Measurements from ENCODE around the gene CD79B.

DNA sequence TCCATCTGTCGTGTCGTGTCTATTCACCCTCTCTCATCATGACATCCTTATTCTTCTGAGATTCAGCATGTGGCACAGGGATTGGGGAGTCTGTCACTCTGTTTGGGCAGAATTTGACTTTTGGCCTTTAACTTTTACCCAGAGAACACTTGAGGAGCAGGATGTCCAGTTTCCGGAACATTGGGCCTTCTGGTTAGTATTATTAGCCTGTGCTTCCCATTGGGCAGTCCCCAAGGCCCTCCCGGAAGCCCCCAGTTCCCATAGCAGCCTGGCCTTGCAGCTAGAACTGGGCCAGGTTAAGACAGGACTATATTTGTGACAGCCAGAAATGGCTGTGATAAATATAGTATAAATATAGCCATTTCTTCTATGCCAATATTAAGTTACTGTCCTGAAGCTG, 31.0 kb upstream of the CD79B start:
- TF ChIP-seq, protein P1, sequence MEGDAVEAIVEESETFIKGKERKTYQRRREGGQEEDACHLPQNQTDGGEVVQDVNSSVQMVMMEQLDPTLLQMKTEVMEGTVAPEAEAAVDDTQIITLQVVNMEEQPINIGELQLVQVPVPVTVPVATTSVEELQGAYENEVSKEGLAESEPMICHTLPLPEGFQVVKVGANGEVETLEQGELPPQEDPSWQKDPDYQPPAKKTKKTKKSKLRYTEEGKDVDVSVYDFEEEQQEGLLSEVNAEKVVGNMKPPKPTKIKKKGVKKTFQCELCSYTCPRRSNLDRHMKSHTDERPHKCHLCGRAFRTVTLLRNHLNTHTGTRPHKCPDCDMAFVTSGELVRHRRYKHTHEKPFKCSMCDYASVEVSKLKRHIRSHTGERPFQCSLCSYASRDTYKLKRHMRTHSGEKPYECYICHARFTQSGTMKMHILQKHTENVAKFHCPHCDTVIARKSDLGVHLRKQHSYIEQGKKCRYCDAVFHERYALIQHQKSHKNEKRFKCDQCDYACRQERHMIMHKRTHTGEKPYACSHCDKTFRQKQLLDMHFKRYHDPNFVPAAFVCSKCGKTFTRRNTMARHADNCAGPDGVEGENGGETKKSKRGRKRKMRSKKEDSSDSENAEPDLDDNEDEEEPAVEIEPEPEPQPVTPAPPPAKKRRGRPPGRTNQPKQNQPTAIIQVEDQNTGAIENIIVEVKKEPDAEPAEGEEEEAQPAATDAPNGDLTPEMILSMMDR (tag by site-specific recombination; IDR thresholded peaks at IDR 0.05) = no peak
- TF ChIP-seq ZFHX2 (tag by site-specific recombination; conservative IDR thresholded peaks at IDR 0.05) (no peak), ZNF530 (tag by site-specific recombination; IDR thresholded peaks at IDR 0.05; ENCODE audit: low read depth) (no peak), ZNF585B (tag by site-specific recombination; IDR thresholded peaks at IDR 0.05) (no peak), ZBTB1 (tag by site-specific recombination; IDR thresholded peaks at IDR 0.05) (no peak), SCRT1 (tag by site-specific recombination; IDR thresholded peaks at IDR 0.05; ENCODE audit: borderline replicate concordance) (no peak), KLF1 (tag by site-specific recombination; IDR thresholded peaks at IDR 0.05) (no peak), ZNF10 (tag by site-specific recombination; IDR thresholded peaks at IDR 0.05) (no peak), ZNF114 (tag by site-specific recombination; IDR thresholded peaks at IDR 0.05) (no peak), ZNF350 (tag by site-specific recombination; IDR thresholded peaks at IDR 0.05) (no peak), ZNF274 (IDR thresholded peaks at IDR 0.05; ENCODE audit: low read length) (no peak), ZNF274 (tag by site-specific recombination; IDR thresholded peaks at IDR 0.05; ENCODE audit: borderline replicate concordance) (no peak)
- TF ChIP-seq, protein P2, sequence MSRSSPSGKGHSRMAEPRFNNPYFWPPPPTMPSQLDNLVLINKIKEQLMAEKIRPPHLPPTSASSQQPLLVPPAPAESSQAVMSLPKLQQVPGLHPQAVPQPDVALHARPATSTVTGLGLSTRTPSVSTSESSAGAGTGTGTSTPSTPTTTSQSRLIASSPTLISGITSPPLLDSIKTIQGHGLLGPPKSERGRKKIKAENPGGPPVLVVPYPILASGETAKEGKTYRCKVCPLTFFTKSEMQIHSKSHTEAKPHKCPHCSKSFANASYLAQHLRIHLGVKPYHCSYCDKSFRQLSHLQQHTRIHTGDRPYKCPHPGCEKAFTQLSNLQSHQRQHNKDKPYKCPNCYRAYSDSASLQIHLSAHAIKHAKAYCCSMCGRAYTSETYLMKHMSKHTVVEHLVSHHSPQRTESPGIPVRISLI (tag by site-specific recombination; IDR thresholded peaks at IDR 0.05) = no peak
